WERI-Rb-1 (cell line): ENCODE results near the gene TTC5.

Experiments used
- DNase-seq: peaks from one replicate; pipeline ENCODE4 v3.0.0-alpha.2; 2020
- H3K27ac ChIP-seq: fragments of 250-450 bp; sonication (Bioruptor Pico); 2 replicates; pipeline ENCODE4 v1.5.1; 2020; ENCODE audit warnings: mild to moderate bottlenecking, moderate library complexity
- H3K27me3 ChIP-seq: fragments of 250-450 bp; sonication (Bioruptor Pico); 2 replicates; pipeline ENCODE4 v1.5.1; 2021; ENCODE audit warnings: mild to moderate bottlenecking, low read depth, moderate library complexity; ENCODE audit not compliant: insufficient read depth, severe bottlenecking
- H3K36me3 ChIP-seq: fragments of 250-450 bp; sonication (Bioruptor Pico); 2 replicates; pipeline ENCODE4 v1.5.1; 2020; ENCODE audit warnings: mild to moderate bottlenecking, moderate library complexity
- H3K4me3 ChIP-seq: 2 replicates; pipeline ENCODE4 v1.5.1; 2011; ENCODE audit warnings: low read depth, mild to moderate bottlenecking, control low read depth, low read length
- H3K9me3 ChIP-seq: fragments of 250-450 bp; sonication (Bioruptor Pico); 2 replicates; pipeline ENCODE4 v1.5.1; 2021; ENCODE audit warnings: mild to moderate bottlenecking, moderate library complexity; ENCODE audit not compliant: severe bottlenecking
- CTCF ChIP-seq: IDR thresholded peaks from 2 replicates; pipeline ENCODE4 v1.5.1; 2011; ENCODE audit warnings: low read depth, mild to moderate bottlenecking, control low read depth, inconsistent platforms, low read length

Gene TTC5

GRCh38 chr14:20305265-20306078, at the start of gene TTC5:
Gene TTC5, minus strand, starts transcription at chr14:20305951. Its CDS starts 14 bp downstream, at chr14:20305937.
- no peaks in the 10 kb centered on the region for H3K9me3 ChIP-seq
- DNase-seq, result peak; percentile 83
- H3K36me3 ChIP-seq, result peaks cover 2% of the 10 kb centered on the region
- H3K27me3 ChIP-seq, result no peaks in the 10 kb centered on the region
- H3K4me3 ChIP-seq, result peak within 1 kb of the TSS; percentile 82
- no peak within 1 kb of the TSS for H3K27ac ChIP-seq
- peak; percentile 89 for TF ChIP-seq CTCF

DNA sequence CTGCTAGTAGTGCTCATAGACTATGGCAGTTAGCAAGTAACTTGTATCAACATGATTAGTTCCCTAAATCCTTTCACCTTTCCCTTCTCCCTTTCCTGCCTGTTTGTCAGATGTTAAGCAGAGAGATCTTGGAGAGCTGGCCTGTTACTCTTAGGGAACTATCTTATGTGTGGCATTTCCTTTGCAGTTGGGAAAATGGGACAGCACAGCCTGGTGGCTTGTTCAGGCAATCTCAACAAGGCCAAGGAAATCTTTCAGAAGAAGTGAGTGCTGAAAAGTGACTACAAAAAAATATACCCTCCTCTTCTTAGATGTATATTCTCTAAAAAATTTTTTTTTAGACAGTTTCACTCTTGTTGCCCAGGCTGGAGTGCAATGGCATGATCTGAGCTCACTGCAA, 45.1 kb upstream of the TTC5 start:
- Histone ChIP-seq H3K27me3 (no peaks in the 10 kb centered on the region), H3K36me3 (peaks cover 96% of the 10 kb centered on the region), H3K4me3 (no peak overlapping the region), H3K9me3 (no peaks in the 10 kb centered on the region), H3K27ac (no peak overlapping the region)
- DNase-seq, result no peak
- TF ChIP-seq CTCF, result peak; percentile 17; the same call in 1 of the 2 replicates

GRCh38 chr14:20350282-20350681, 44.5 kb upstream of the TTC5 start:
- H3K36me3 ChIP-seq, result peaks cover 96% of the 10 kb centered on the region
- H3K27me3 ChIP-seq, result no peaks in the 10 kb centered on the region
- H3K27ac ChIP-seq, result no peak overlapping the region
- no peak for TF ChIP-seq CTCF
- no peak for DNase-seq
- no peak overlapping the region for H3K4me3 ChIP-seq
- no peaks in the 10 kb centered on the region for H3K9me3 ChIP-seq

- Histone ChIP-seq H3K27ac (no peak overlapping the region), H3K36me3 (peaks cover 79% of the 10 kb centered on the region), H3K4me3 (no peak overlapping the region), H3K9me3 (no peaks in the 10 kb centered on the region), H3K27me3 (no peaks in the 10 kb centered on the region)
- TF ChIP-seq CTCF, result no peak
- DNase-seq, result no peak
Measured at GRCh38 chr14:20347747-20348146, 42.0 kb upstream of the TTC5 start.

- no peaks in the 10 kb centered on the region for H3K9me3 ChIP-seq
- DNase-seq, result no peak
- H3K36me3 ChIP-seq, result peaks cover 70% of the 10 kb centered on the region
- no peak overlapping the region for H3K27ac ChIP-seq
- no peaks in the 10 kb centered on the region for H3K27me3 ChIP-seq
- no peak for TF ChIP-seq CTCF
- H3K4me3 ChIP-seq, result no peak overlapping the region
Measured at GRCh38 chr14:20346713-20347112, 41.0 kb upstream of the TTC5 start.
